ENCODE data around the gene MAP3K5.
A peak's percentile ranks its signal among the peaks of the same experiment; 100 is the strongest.
"Not testable (repeated sequence)": the region's sequence is repeated elsewhere in the genome, so short reads cannot be mapped to it uniquely, and the experiment has no call there.

The MAP3K5 gene

GRCh38 chr6:136803608-136804007, 11.3 kb upstream of the MAP3K5 start:
- no peak overlapping the region for H3K4me3 Mint-ChIP-seq
- H3K36me3 Mint-ChIP-seq: peaks cover 2% of the 10 kb centered on the region
- H3K27ac Mint-ChIP-seq: no peak overlapping the region
- peaks cover 4% of the 10 kb centered on the region for H3K9me3 Mint-ChIP-seq
- no peaks in the 10 kb centered on the region for H3K27me3 Mint-ChIP-seq
- DNase-seq (ENCODE audit: low spot score in 2 of 2) (no peak), ATAC-seq (ENCODE audit: low read depth) (no peak)
- no peaks in the 10 kb centered on the region for H3K4me1 Mint-ChIP-seq

- H3K9me3 Mint-ChIP-seq: peaks cover 4% of the 10 kb centered on the region
- H3K27ac Mint-ChIP-seq: no peak overlapping the region
- no peaks in the 10 kb centered on the region for H3K4me1 Mint-ChIP-seq
- ATAC-seq (ENCODE audit: low read depth): no peak
- no peak for DNase-seq (ENCODE audit: low spot score in 2 of 2)
- peaks cover 2% of the 10 kb centered on the region for H3K36me3 Mint-ChIP-seq
- H3K4me3 Mint-ChIP-seq: no peak overlapping the region
- H3K27me3 Mint-ChIP-seq: no peaks in the 10 kb centered on the region
Observed at GRCh38 chr6:136801581-136801980, 9.3 kb upstream of the MAP3K5 start.

- Mint-ChIP-seq H3K9me3 (peaks cover 3% of the 10 kb centered on the region), H3K4me1 (peaks cover 3% of the 10 kb centered on the region), H3K4me3 (no peak overlapping the region), H3K36me3 (peaks cover 2% of the 10 kb centered on the region), H3K27me3 (no peaks in the 10 kb centered on the region), H3K27ac (no peak overlapping the region)
- no peak for ATAC-seq (ENCODE audit: low read depth)
- DNase-seq (ENCODE audit: low spot score in 2 of 2): no peak
Observed at GRCh38 chr6:136798044-136798443, 5.8 kb upstream of the MAP3K5 start.

- H3K9me3 Mint-ChIP-seq: no peaks in the 10 kb centered on the region
- peaks cover 4% of the 10 kb centered on the region for H3K4me1 Mint-ChIP-seq
- no peak overlapping the region for H3K4me3 Mint-ChIP-seq
- H3K27ac Mint-ChIP-seq: no peak overlapping the region
- no peak for DNase-seq (ENCODE audit: low spot score in 2 of 2)
- no peaks in the 10 kb centered on the region for H3K36me3 Mint-ChIP-seq
- no peak for ATAC-seq (ENCODE audit: low read depth)
- H3K27me3 Mint-ChIP-seq: no peaks in the 10 kb centered on the region
Observed at GRCh38 chr6:136795996-136796395, 3.7 kb upstream of the MAP3K5 start.

GRCh38 chr6:136795386-136795785, 3.1 kb upstream of the MAP3K5 start:
- peaks cover 6% of the 10 kb centered on the region for H3K4me1 Mint-ChIP-seq
- no peak for ATAC-seq (ENCODE audit: low read depth)
- H3K27me3 Mint-ChIP-seq: no peaks in the 10 kb centered on the region
- no peak overlapping the region for H3K27ac Mint-ChIP-seq
- no peak for DNase-seq (ENCODE audit: low spot score in 2 of 2)
- no peaks in the 10 kb centered on the region for H3K36me3 Mint-ChIP-seq
- no peak overlapping the region for H3K4me3 Mint-ChIP-seq
- no peaks in the 10 kb centered on the region for H3K9me3 Mint-ChIP-seq

GRCh38 chr6:136793363-136793762, 1.1 kb upstream of the MAP3K5 start:
- no peaks in the 10 kb centered on the region for H3K9me3 Mint-ChIP-seq
- ATAC-seq (ENCODE audit: low read depth): peak; percentile 23
- no peaks in the 10 kb centered on the region for H3K27me3 Mint-ChIP-seq
- peak overlapping the region; percentile 99 for H3K27ac Mint-ChIP-seq
- peak overlapping the region; percentile 93 for H3K4me3 Mint-ChIP-seq
- peaks cover 4% of the 10 kb centered on the region for H3K36me3 Mint-ChIP-seq
- DNase-seq (ENCODE audit: low spot score in 2 of 2): peak in 1 of 2 donors; percentile 60
- H3K4me1 Mint-ChIP-seq: peaks cover 13% of the 10 kb centered on the region

GRCh38 chr6:136792095-136792409, 225 bp downstream of the MAP3K5 start:
- Mint-ChIP-seq H3K4me1 (peaks cover 22% of the 10 kb centered on the region), H3K4me3 (peak overlapping the region; percentile 93), H3K27ac (peak overlapping the region; percentile 99), H3K9me3 (no peaks in the 10 kb centered on the region), H3K27me3 (no peaks in the 10 kb centered on the region), H3K36me3 (peaks cover 8% of the 10 kb centered on the region)
- no peak for ATAC-seq (ENCODE audit: low read depth)
- DNase-seq (ENCODE audit: low spot score in 2 of 2): no peak

GRCh38 chr6:136791296-136792094, 782 bp downstream of the MAP3K5 start:
- DNase-seq (ENCODE audit: low spot score in 2 of 2): peak; percentile 48 to 63
- peaks cover 22% of the 10 kb centered on the region for H3K4me1 Mint-ChIP-seq

GRCh38 chr6:136790411-136791295, 1.6 kb downstream of the MAP3K5 start:
- H3K27me3 Mint-ChIP-seq: no peaks in the 10 kb centered on the region
- peaks cover 8% of the 10 kb centered on the region for H3K36me3 Mint-ChIP-seq
- peak overlapping the region; percentile 93 for H3K4me3 Mint-ChIP-seq
- DNase-seq (ENCODE audit: low spot score in 2 of 2) (no peak), ATAC-seq (ENCODE audit: low read depth) (no peak)
- peaks cover 26% of the 10 kb centered on the region for H3K4me1 Mint-ChIP-seq
- peak overlapping the region; percentile 99 for H3K27ac Mint-ChIP-seq
- H3K9me3 Mint-ChIP-seq: no peaks in the 10 kb centered on the region

More at GRCh38 chr6:136791296-136792094, 782 bp downstream of the MAP3K5 start:
- peak; percentile 40 for ATAC-seq (ENCODE audit: low read depth)
- H3K27ac Mint-ChIP-seq: peak overlapping the region; percentile 99
- H3K27me3 Mint-ChIP-seq: no peaks in the 10 kb centered on the region
- H3K9me3 Mint-ChIP-seq: no peaks in the 10 kb centered on the region
- peaks cover 8% of the 10 kb centered on the region for H3K36me3 Mint-ChIP-seq
- H3K4me3 Mint-ChIP-seq: peak overlapping the region; percentile 93

- not testable (repeated sequence) for H3K9me3 Mint-ChIP-seq; ATAC-seq (ENCODE audit: low read depth); H3K36me3 Mint-ChIP-seq; DNase-seq (ENCODE audit: low spot score in 2 of 2); H3K27me3 Mint-ChIP-seq; H3K4me3 Mint-ChIP-seq
- H3K27ac Mint-ChIP-seq: peak overlapping the region; percentile 99
- H3K4me1 Mint-ChIP-seq: peaks cover 38% of the 10 kb centered on the region
Observed at GRCh38 chr6:136789440-136789839, 2.8 kb downstream of the MAP3K5 start.

GRCh38 chr6:136788069-136788902, 4.0 kb downstream of the MAP3K5 start:
- peak overlapping the region; percentile 90 for H3K27ac Mint-ChIP-seq
- no peaks in the 10 kb centered on the region for H3K27me3 Mint-ChIP-seq
- ATAC-seq (ENCODE audit: low read depth) (no peak), DNase-seq (ENCODE audit: low spot score in 2 of 2) (no peak)
- no peaks in the 10 kb centered on the region for H3K9me3 Mint-ChIP-seq
- H3K36me3 Mint-ChIP-seq: peaks cover 11% of the 10 kb centered on the region
- peak overlapping the region; percentile 45 for H3K4me3 Mint-ChIP-seq
- peaks cover 44% of the 10 kb centered on the region for H3K4me1 Mint-ChIP-seq

- no peaks in the 10 kb centered on the region for H3K9me3 Mint-ChIP-seq
- peaks cover 11% of the 10 kb centered on the region for H3K36me3 Mint-ChIP-seq
- ATAC-seq (ENCODE audit: low read depth) (no peak), DNase-seq (ENCODE audit: low spot score in 2 of 2) (no peak)
- peaks cover 43% of the 10 kb centered on the region for H3K4me1 Mint-ChIP-seq
- peak overlapping the region; percentile 45 for H3K4me3 Mint-ChIP-seq
- no peaks in the 10 kb centered on the region for H3K27me3 Mint-ChIP-seq
- H3K27ac Mint-ChIP-seq: peak overlapping the region; percentile 90
Observed at GRCh38 chr6:136787726-136788068, 4.6 kb downstream of the MAP3K5 start.

- Mint-ChIP-seq H3K9me3 (no peaks in the 10 kb centered on the region), H3K27me3 (no peaks in the 10 kb centered on the region), H3K27ac (no peak overlapping the region), H3K36me3 (peaks cover 11% of the 10 kb centered on the region), H3K4me3 (no peak overlapping the region), H3K4me1 (peaks cover 46% of the 10 kb centered on the region)
- DNase-seq (ENCODE audit: low spot score in 2 of 2) (no peak), ATAC-seq (ENCODE audit: low read depth) (no peak)
Observed at GRCh38 chr6:136786658-136787057, 5.6 kb downstream of the MAP3K5 start.
